Keratinocyte (primary cell): Measurements from ENCODE around the gene HACD1.

Experiments
- EZH2 ChIP-seq: IDR thresholded peaks from one replicate; pipeline ENCODE4 v1.6.1; 2012; ENCODE audit warnings: inconsistent platforms, mild to moderate bottlenecking, low read length, moderate library complexity
- TF ChIP-seq, protein P1 (sequence below), 3 experiments: IDR thresholded peaks in 1 of 3; conservative IDR thresholded peaks in 1 of 3; optimal IDR thresholded peaks in 1 of 3; 2 replicates in 2 of 3; 3 replicates in 1 of 3; pipeline versions ENCODE3 to v1.5.1; 2011; ENCODE audit warnings: low read length in 3 of 3, mild to moderate bottlenecking in 3 of 3, moderate library complexity in 2 of 3, control low read depth in 1 of 3, inconsistent platforms in 1 of 3; ENCODE audit not compliant: insufficient read depth in 2 of 3; ENCODE audit errors: extremely low read depth in 1 of 3

DNA sequence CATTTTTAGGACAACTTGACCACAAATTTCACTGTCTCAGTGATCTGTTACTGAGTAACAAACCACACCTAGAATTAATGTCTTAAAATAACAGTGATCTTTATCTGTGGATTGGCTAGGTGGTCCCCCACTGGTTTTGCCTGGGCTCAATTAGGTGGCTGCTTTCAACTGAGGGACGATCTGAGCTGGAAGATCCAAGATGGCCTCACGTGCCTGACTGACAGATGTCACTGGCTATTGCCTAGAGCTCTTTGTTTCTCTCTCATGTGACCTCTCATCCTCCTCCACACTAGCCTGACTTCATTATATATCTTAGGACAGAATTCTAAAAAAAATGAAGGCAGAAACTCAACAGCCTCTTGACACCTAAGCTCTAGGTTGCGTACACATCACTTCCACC lies 59.7 kb downstream of the HACD1 start:
- TF ChIP-seq, protein P1, sequence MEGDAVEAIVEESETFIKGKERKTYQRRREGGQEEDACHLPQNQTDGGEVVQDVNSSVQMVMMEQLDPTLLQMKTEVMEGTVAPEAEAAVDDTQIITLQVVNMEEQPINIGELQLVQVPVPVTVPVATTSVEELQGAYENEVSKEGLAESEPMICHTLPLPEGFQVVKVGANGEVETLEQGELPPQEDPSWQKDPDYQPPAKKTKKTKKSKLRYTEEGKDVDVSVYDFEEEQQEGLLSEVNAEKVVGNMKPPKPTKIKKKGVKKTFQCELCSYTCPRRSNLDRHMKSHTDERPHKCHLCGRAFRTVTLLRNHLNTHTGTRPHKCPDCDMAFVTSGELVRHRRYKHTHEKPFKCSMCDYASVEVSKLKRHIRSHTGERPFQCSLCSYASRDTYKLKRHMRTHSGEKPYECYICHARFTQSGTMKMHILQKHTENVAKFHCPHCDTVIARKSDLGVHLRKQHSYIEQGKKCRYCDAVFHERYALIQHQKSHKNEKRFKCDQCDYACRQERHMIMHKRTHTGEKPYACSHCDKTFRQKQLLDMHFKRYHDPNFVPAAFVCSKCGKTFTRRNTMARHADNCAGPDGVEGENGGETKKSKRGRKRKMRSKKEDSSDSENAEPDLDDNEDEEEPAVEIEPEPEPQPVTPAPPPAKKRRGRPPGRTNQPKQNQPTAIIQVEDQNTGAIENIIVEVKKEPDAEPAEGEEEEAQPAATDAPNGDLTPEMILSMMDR (optimal IDR thresholded peaks at IDR 0.05 in 1 of 3, IDR thresholded peaks at IDR 0.05 in 1 of 3, conservative IDR thresholded peaks at IDR 0.05 in 1 of 3; ENCODE audit: extremely low read depth in 1 of 3, insufficient read depth in 2 of 3, low read length in 3 of 3), result no peak
- TF ChIP-seq EZH2, result no peak
